Neutrophil (primary cell): ENCODE data around the gene SDHA.
"Not testable (repeated sequence)": the region's sequence is repeated elsewhere in the genome, so short reads cannot be mapped to it uniquely, and the experiment has no call there.

ENCODE experiments used
- H3K27ac ChIP-seq: fragments of 200-600 bp; sonication (generic); 2 replicates; pipeline ENCODE4 v1.5.1; 2016; ENCODE audit warnings: mild to moderate bottlenecking, moderate library complexity
- H3K27me3 ChIP-seq: fragments of 200-600 bp; sonication (generic); 2 replicates; pipeline ENCODE4 v1.6.0; 2016; ENCODE audit warnings: mild to moderate bottlenecking
- H3K36me3 ChIP-seq: fragments of 200-600 bp; sonication (generic); 2 replicates; pipeline ENCODE4 v1.5.1; 2017
- H3K4me1 ChIP-seq, 2 experiments: fragments of 200-600 bp in 1 of 2; sonication (generic) in 1 of 2; 1 replicate in 1 of 2; 2 replicates in 1 of 2; pipeline versions ENCODE4 v1.5.1 to v1.6.1; 2013 to 2016; ENCODE audit warnings: low read depth in 1 of 2, low read length in 1 of 2, mild to moderate bottlenecking in 1 of 2, moderate library complexity in 1 of 2; ENCODE audit not compliant: control insufficient read depth in 1 of 2, insufficient read depth in 1 of 2
- H3K4me3 ChIP-seq, 2 experiments: fragments of 200-600 bp in 1 of 2; sonication (generic) in 1 of 2; 1 replicate in 1 of 2; 2 replicates in 1 of 2; pipeline ENCODE4 v1.5.1; 2013 to 2016; ENCODE audit warnings: low read depth in 1 of 2, low read length in 1 of 2, mild to moderate bottlenecking in 1 of 2, moderate library complexity in 1 of 2
- H3K9me3 ChIP-seq: fragments of 200-600 bp; sonication (generic); 2 replicates; pipeline ENCODE4 v1.5.1; 2016
- TF ChIP-seq, protein P1 (sequence below): fragments of 200-600 bp; sonication (generic); IDR thresholded peaks from 2 replicates; pipeline ENCODE4 v1.5.1; 2016; ENCODE audit warnings: antibody characterized with exemption

Gene SDHA

DNA sequence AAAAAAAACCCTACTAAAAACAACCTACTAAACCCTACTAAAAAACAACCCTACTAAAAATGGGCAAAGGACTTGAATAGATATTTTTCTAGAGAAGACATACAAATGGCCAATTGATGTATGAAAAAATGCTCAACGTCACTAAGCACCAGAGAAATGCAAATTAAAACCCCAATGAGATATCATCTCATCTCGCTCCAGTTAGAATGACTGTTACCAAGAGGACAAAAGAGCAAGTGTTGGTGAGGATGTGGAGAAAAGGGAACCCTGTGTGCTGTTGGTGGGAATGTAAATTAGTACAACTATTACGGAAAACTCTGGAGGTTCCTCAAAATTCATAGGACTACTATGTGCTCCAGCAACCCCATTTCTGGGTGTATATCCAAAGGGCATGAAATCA is 10.8 kb downstream of the SDHA start:
- no peak overlapping the region for H3K27ac ChIP-seq
- TF ChIP-seq, protein P1, sequence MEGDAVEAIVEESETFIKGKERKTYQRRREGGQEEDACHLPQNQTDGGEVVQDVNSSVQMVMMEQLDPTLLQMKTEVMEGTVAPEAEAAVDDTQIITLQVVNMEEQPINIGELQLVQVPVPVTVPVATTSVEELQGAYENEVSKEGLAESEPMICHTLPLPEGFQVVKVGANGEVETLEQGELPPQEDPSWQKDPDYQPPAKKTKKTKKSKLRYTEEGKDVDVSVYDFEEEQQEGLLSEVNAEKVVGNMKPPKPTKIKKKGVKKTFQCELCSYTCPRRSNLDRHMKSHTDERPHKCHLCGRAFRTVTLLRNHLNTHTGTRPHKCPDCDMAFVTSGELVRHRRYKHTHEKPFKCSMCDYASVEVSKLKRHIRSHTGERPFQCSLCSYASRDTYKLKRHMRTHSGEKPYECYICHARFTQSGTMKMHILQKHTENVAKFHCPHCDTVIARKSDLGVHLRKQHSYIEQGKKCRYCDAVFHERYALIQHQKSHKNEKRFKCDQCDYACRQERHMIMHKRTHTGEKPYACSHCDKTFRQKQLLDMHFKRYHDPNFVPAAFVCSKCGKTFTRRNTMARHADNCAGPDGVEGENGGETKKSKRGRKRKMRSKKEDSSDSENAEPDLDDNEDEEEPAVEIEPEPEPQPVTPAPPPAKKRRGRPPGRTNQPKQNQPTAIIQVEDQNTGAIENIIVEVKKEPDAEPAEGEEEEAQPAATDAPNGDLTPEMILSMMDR: no peak
- H3K9me3 ChIP-seq: no peaks in the 10 kb centered on the region
- no peaks in the 10 kb centered on the region for H3K27me3 ChIP-seq
- no peak overlapping the region for H3K4me3 ChIP-seq
- no peaks in the 10 kb centered on the region for H3K4me1 ChIP-seq
- peaks cover 98% of the 10 kb centered on the region for H3K36me3 ChIP-seq

DNA sequence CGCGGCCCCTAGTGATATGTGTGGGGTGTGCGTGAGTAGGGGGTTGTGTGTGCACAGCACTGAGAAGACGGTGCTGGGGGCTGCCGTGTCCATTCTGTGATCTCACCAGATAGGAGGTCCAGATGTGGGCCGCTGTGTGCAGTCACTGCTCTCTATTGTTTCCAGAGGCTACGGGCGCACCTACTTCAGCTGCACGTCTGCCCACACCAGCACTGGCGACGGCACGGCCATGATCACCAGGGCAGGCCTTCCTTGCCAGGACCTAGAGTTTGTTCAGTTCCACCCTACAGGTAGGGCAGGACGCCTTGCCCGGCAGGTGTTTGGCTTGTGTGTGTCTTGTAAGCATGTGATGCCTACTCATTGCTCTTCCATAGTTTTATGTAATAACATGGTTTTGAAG is 12.6 kb downstream of the SDHA start:
- Histone ChIP-seq H3K27me3 (no peaks in the 10 kb centered on the region), H3K4me1 (no peaks in the 10 kb centered on the region), H3K4me3 (no peak overlapping the region), H3K36me3 (peaks cover 96% of the 10 kb centered on the region), H3K9me3 (no peaks in the 10 kb centered on the region), H3K27ac (no peak overlapping the region)
- TF ChIP-seq, protein P1: no peak

GRCh38 chr5:231661-232060 is 13.5 kb downstream of the SDHA start:
- H3K27me3 ChIP-seq: no peaks in the 10 kb centered on the region
- TF ChIP-seq, protein P1: no peak
- no peaks in the 10 kb centered on the region for H3K9me3 ChIP-seq
- no peaks in the 10 kb centered on the region for H3K4me1 ChIP-seq
- H3K27ac ChIP-seq: no peak overlapping the region
- H3K36me3 ChIP-seq: peaks cover 95% of the 10 kb centered on the region
- H3K4me3 ChIP-seq: no peak overlapping the region

- H3K9me3 ChIP-seq, H3K27ac ChIP-seq, H3K27me3 ChIP-seq, H3K4me3 ChIP-seq, H3K4me1 ChIP-seq: not testable (repeated sequence)
- peaks cover 89% of the 10 kb centered on the region for H3K36me3 ChIP-seq
Measured at GRCh38 chr5:233426-233825, 15.3 kb downstream of the SDHA start.

DNA sequence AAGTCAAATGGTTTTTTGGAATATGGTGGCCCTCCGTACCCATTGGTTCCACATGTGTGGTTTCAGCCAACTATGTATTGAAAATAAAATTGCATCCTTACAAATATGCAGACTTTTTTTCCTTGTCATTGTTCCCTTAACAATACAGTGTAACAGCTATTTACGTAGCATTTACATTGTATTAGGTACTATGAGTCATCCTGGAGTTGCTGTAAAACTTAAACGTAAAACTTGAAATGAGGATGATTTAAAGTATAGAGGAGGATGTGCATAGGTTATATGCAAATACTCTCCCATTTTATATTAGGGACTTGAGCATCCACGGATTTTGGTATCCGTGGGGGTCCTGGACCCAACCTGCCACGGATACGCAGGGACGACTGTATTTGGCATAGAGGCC is 16.3 kb downstream of the SDHA start:
- peaks cover 87% of the 10 kb centered on the region for H3K36me3 ChIP-seq

DNA sequence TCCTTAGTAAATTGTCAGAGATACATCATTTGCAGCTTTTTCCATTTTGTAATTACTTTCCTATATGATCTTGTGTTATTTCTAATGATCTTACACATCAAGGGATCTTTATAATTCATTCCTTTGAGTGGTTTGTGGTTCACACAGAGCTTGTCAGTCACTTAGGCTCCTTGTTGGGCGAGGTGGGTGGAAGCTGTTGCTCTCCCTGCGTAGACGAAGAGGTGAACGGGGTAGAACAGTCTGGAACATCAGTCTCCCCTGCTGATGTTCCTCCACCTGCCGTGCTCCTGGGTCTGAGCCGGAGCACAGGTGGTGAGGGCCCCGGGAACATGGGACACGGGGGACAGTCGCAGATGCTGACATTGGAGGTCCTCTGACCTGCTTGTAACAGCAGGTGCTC is 17.4 kb downstream of the SDHA start:
- H3K4me3 ChIP-seq, H3K27ac ChIP-seq, H3K4me1 ChIP-seq, H3K9me3 ChIP-seq, H3K27me3 ChIP-seq: not testable (repeated sequence)
- H3K36me3 ChIP-seq: peaks cover 86% of the 10 kb centered on the region

More for the DNA sequence above, 16.3 kb downstream of the SDHA start:
- no peaks in the 10 kb centered on the region for H3K4me1 ChIP-seq
- no peak overlapping the region for H3K4me3 ChIP-seq
- TF ChIP-seq, protein P1: no peak
- H3K27me3 ChIP-seq: no peaks in the 10 kb centered on the region
- no peaks in the 10 kb centered on the region for H3K9me3 ChIP-seq
- no peak overlapping the region for H3K27ac ChIP-seq

DNA sequence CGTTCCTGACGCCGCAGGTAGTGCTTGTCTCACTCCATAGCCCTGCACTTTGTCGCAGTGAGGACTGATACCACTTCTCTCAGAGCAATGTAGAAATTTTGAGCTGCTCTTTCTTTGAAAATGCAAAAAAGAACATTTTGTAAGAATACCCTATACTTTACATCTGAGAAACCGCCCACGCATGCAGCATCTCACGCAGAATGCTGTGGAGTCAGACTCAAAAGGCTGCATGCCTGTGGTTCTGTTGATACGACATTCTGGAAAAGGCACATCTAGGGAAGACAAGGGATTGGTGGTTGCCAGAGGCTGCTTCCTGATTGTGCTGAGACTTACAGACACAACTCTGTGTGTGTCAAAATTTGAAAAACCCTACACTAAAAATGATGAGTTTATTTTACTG is 19.8 kb downstream of the SDHA start:
- peaks cover 87% of the 10 kb centered on the region for H3K36me3 ChIP-seq
- H3K4me1 ChIP-seq, H3K4me3 ChIP-seq, H3K9me3 ChIP-seq, H3K27me3 ChIP-seq, H3K27ac ChIP-seq: not testable (repeated sequence)

DNA sequence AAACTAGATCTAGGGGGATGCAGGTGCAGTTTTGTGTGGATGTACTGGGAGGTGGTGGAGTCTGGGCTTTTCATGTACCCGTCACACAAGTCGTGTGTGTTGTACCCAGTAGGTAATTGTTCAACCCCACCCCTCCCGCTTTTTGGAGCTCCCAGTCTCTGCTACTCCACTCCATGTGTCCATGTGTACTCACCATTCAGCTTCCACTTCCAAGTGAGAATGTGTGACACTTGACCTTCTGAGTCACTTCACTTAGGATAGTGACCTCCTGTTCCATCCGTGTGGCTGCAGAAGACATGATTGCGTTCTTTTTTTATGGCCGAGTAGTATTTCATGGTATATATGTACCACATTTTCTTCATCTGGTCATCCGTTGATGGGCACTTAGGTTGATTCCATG is 22.4 kb downstream of the SDHA start:
- H3K4me1 ChIP-seq, H3K9me3 ChIP-seq, H3K27ac ChIP-seq, H3K27me3 ChIP-seq, H3K4me3 ChIP-seq: not testable (repeated sequence)
- H3K36me3 ChIP-seq: peaks cover 72% of the 10 kb centered on the region

GRCh38 chr5:241045-241669 is 23.0 kb downstream of the SDHA start:
- H3K4me3 ChIP-seq, H3K27ac ChIP-seq, H3K9me3 ChIP-seq, H3K4me1 ChIP-seq, H3K27me3 ChIP-seq: not testable (repeated sequence)
- H3K36me3 ChIP-seq: peaks cover 67% of the 10 kb centered on the region

GRCh38 chr5:243683-244367 is 25.7 kb downstream of the SDHA start:
- peaks cover 62% of the 10 kb centered on the region for H3K36me3 ChIP-seq
- H3K9me3 ChIP-seq, H3K4me3 ChIP-seq, H3K27ac ChIP-seq, H3K27me3 ChIP-seq, H3K4me1 ChIP-seq: not testable (repeated sequence)
